Astrocyte (in vitro differentiated cells and primary cell): Measurements from ENCODE around the gene TMEM196. TPM values are rescaled to one million over a fixed set of nuclear protein-coding genes. Genes with fewer than 3 reads are reported as not detected.

Source experiments
- DNase-seq: peaks from one replicate; pipeline ENCODE4 v3.0.0-alpha.2; 2010; ENCODE audit warnings: low read depth
- FAIRE-seq: peaks from 2 replicates; lab custom pipeline; 2011; peaks lifted over from hg19 to GRCh38; lab: Jason Lieb, UNC
- H2AFZ ChIP-seq: 2 replicates; pipeline ENCODE4 v1.6.0; 2012; ENCODE audit warnings: low read depth, low read length, inconsistent platforms
- H3K27ac ChIP-seq: 2 replicates; pipeline ENCODE4 v1.5.1; 2011; ENCODE audit warnings: low read depth, low read length, inconsistent platforms
- H3K27me3 ChIP-seq: 2 replicates; pipeline ENCODE4 v1.6.0; 2011; ENCODE audit warnings: low read length, inconsistent platforms; ENCODE audit not compliant: insufficient read depth
- H3K36me3 ChIP-seq: 2 replicates; pipeline ENCODE4 v1.5.1; 2011; ENCODE audit warnings: low read length, inconsistent platforms; ENCODE audit not compliant: insufficient read depth
- H3K4me1 ChIP-seq: 2 replicates; pipeline ENCODE4 v1.5.1; 2011; ENCODE audit warnings: low read length, inconsistent platforms; ENCODE audit not compliant: insufficient read depth
- H3K4me2 ChIP-seq: 2 replicates; pipeline ENCODE4 v1.6.0; 2012; ENCODE audit warnings: low read length, inconsistent platforms
- H3K4me3 ChIP-seq: 2 replicates; pipeline ENCODE4 v1.5.1; 2011; ENCODE audit warnings: low read depth, mild to moderate bottlenecking, low read length, inconsistent platforms; ENCODE audit not compliant: insufficient read depth
- H3K79me2 ChIP-seq: 2 replicates; pipeline ENCODE4 v1.6.0; 2012; ENCODE audit warnings: mild to moderate bottlenecking, low read length, inconsistent platforms; ENCODE audit not compliant: insufficient read depth
- H3K9ac ChIP-seq: 2 replicates; pipeline ENCODE4 v1.6.0; 2012; ENCODE audit warnings: mild to moderate bottlenecking, low read length, inconsistent platforms
- H3K9me3 ChIP-seq: 2 replicates; pipeline ENCODE4 v1.5.1; 2012; ENCODE audit warnings: low read depth, mild to moderate bottlenecking, low read length, inconsistent platforms; ENCODE audit not compliant: insufficient read depth
- H4K20me1 ChIP-seq: 2 replicates; pipeline ENCODE4 v1.6.0; 2012; ENCODE audit warnings: low read length, inconsistent platforms; ENCODE audit not compliant: insufficient read depth
- H3K27ac Mint-ChIP-seq: one replicate; pipeline ENCODE4 v1.8.0; 2021; ENCODE audit warnings: mild to moderate bottlenecking, mixed read lengths; ENCODE audit not compliant: unreplicated experiment
- H3K27me3 Mint-ChIP-seq: one replicate; pipeline ENCODE4 v1.8.0; 2021; ENCODE audit warnings: low read depth, mixed read lengths; ENCODE audit not compliant: unreplicated experiment
- H3K36me3 Mint-ChIP-seq: one replicate; pipeline ENCODE4 v1.8.0; 2021; ENCODE audit warnings: low read depth, mixed read lengths; ENCODE audit not compliant: unreplicated experiment
- H3K4me1 Mint-ChIP-seq: one replicate; pipeline ENCODE4 v1.8.0; 2021; ENCODE audit warnings: low read depth, mixed read lengths; ENCODE audit not compliant: unreplicated experiment
- H3K4me3 Mint-ChIP-seq: one replicate; pipeline ENCODE4 v1.8.0; 2021; ENCODE audit warnings: mild to moderate bottlenecking, moderate library complexity, mixed read lengths; ENCODE audit not compliant: unreplicated experiment
- H3K9me3 Mint-ChIP-seq: one replicate; pipeline ENCODE4 v1.8.0; 2021; ENCODE audit warnings: mild to moderate bottlenecking, mixed read lengths; ENCODE audit not compliant: unreplicated experiment
- EZH2 ChIP-seq: IDR thresholded peaks from 2 replicates; pipeline ENCODE4 v1.6.1; 2012; ENCODE audit warnings: mild to moderate bottlenecking, low read length, inconsistent platforms; ENCODE audit not compliant: insufficient read depth
- total RNA-seq: library from RNA; stranded (reverse); gene quantifications from 2 replicates; pipeline ENCODE4 v1.2.1, GENCODE V29; 2021
- TF ChIP-seq, protein P1 (sequence below): IDR thresholded peaks from 2 replicates; pipeline ENCODE4 v1.5.1; 2011; ENCODE audit warnings: low read depth, mild to moderate bottlenecking, inconsistent platforms, low read length, moderate library complexity; ENCODE audit not compliant: insufficient read depth

TMEM196 gene
- total RNA-seq, 1 donor from 2014 or later, result not detected

DNA sequence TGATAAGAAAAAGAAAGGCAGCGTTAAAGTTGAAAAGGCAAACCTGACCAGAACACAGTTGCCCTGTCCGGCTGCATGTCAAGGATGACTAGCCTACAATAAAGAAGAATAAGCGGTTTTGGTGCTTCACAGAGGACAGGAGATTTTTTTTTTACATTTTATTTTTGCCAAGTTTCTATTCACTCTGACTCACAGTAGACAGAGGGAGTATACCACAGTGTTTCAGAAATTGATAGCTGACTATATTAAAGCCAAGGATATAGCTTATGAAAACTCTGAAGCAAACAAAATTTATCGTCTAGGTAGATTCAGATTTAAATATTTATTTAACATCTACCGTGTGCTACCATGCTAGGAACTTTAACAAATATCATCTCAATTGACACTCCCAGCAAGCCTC, 47.6 kb downstream of the TMEM196 start:
- FAIRE-seq (no peak), DNase-seq (no peak)
- Histone ChIP-seq H3K27ac (no peak overlapping the region), H4K20me1 (no peaks in the 10 kb centered on the region), H3K4me1 (no peaks in the 10 kb centered on the region), H3K27me3 (no peaks in the 10 kb centered on the region), H3K4me3 (no peak overlapping the region), H3K4me2 (no peak overlapping the region), H3K79me2 (no peaks in the 10 kb centered on the region), H3K9ac (no peak overlapping the region), H3K36me3 (no peaks in the 10 kb centered on the region), H3K9me3 (no peaks in the 10 kb centered on the region), H2AFZ (no peak overlapping the region)
- Mint-ChIP-seq H3K4me1 (no peaks in the 10 kb centered on the region), H3K27me3 (no peaks in the 10 kb centered on the region), H3K36me3 (no peaks in the 10 kb centered on the region), H3K4me3 (no peak overlapping the region), H3K27ac (no peak overlapping the region), H3K9me3 (no peaks in the 10 kb centered on the region)
- no peak for TF ChIP-seq EZH2
- TF ChIP-seq, protein P1, sequence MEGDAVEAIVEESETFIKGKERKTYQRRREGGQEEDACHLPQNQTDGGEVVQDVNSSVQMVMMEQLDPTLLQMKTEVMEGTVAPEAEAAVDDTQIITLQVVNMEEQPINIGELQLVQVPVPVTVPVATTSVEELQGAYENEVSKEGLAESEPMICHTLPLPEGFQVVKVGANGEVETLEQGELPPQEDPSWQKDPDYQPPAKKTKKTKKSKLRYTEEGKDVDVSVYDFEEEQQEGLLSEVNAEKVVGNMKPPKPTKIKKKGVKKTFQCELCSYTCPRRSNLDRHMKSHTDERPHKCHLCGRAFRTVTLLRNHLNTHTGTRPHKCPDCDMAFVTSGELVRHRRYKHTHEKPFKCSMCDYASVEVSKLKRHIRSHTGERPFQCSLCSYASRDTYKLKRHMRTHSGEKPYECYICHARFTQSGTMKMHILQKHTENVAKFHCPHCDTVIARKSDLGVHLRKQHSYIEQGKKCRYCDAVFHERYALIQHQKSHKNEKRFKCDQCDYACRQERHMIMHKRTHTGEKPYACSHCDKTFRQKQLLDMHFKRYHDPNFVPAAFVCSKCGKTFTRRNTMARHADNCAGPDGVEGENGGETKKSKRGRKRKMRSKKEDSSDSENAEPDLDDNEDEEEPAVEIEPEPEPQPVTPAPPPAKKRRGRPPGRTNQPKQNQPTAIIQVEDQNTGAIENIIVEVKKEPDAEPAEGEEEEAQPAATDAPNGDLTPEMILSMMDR, result no peak

DNA sequence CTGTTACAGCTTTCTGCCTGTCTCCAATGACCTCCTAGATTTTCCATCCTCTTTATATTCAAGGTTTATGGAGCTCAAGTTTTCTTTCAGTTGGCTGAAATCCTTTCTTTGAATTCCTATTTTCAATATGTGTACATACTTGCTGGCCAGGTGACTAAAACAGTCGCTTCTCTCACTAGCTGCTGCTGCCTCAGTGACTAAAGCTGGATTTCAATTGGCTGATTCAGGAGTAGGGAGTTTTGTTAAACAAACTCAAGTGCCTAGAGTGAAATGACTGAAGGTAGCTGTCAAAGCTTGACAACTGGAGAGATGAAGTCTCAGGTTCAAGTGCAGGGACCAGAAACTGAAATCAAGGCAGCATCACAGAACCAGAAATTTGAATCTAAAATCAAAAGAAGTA, 57.9 kb downstream of the TMEM196 start:
- no peak for FAIRE-seq
- no peak overlapping the region for H3K27ac Mint-ChIP-seq

DNA sequence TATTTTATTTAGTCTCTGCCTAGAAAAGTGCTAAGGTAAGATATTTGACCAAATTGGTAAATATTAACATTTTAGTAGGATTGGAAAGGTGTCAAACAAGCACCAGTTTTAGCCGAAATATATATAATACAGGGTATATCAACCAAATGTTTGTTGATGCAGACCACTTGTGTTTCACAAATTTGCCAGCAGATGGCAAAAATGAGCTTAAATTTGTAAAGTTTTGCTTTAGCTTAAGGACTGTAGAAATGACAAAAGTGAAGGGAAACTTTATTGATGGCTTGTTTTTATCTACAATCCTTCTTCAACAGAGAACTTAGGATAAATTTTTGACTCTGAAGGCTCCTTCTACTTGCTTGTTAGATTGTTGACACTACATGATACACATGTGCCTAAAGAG, 59.7 kb downstream of the TMEM196 start:
- DNase-seq (peak; percentile 25), FAIRE-seq (no peak)
- Histone ChIP-seq H3K4me3 (no peak overlapping the region), H2AFZ (no peak overlapping the region), H3K27me3 (no peaks in the 10 kb centered on the region), H4K20me1 (no peaks in the 10 kb centered on the region), H3K27ac (no peak overlapping the region), H3K9me3 (no peaks in the 10 kb centered on the region), H3K36me3 (no peaks in the 10 kb centered on the region), H3K9ac (no peak overlapping the region), H3K4me2 (no peak overlapping the region), H3K79me2 (peaks cover 2% of the 10 kb centered on the region), H3K4me1 (no peaks in the 10 kb centered on the region)
- TF ChIP-seq, protein P1, result peak; percentile 68
- TF ChIP-seq EZH2, result no peak
- Mint-ChIP-seq H3K4me1 (no peaks in the 10 kb centered on the region), H3K27ac (no peak overlapping the region), H3K9me3 (no peaks in the 10 kb centered on the region), H3K27me3 (peaks cover 2% of the 10 kb centered on the region), H3K4me3 (no peak overlapping the region), H3K36me3 (no peaks in the 10 kb centered on the region)

More for the DNA sequence above, 57.9 kb downstream of the TMEM196 start:
- no peaks in the 10 kb centered on the region for H3K27me3 ChIP-seq
- Mint-ChIP-seq H3K4me1 (no peaks in the 10 kb centered on the region), H3K9me3 (no peaks in the 10 kb centered on the region), H3K4me3 (no peak overlapping the region), H3K27me3 (peaks cover 2% of the 10 kb centered on the region), H3K36me3 (no peaks in the 10 kb centered on the region)
- no peak overlapping the region for H3K27ac ChIP-seq
- H3K9ac ChIP-seq, result no peak overlapping the region
- no peak overlapping the region for H3K4me3 ChIP-seq
- H3K9me3 ChIP-seq, result no peaks in the 10 kb centered on the region
- no peak for TF ChIP-seq EZH2
- TF ChIP-seq, protein P1, result no peak
- no peak overlapping the region for H3K4me2 ChIP-seq
- H4K20me1 ChIP-seq, result no peaks in the 10 kb centered on the region
- H3K36me3 ChIP-seq, result no peaks in the 10 kb centered on the region
- no peaks in the 10 kb centered on the region for H3K79me2 ChIP-seq
- H2AFZ ChIP-seq, result no peak overlapping the region
- no peak for DNase-seq
- no peaks in the 10 kb centered on the region for H3K4me1 ChIP-seq
